ENCODE data around the gene C1orf87. TPM values are rescaled to one million over a fixed set of nuclear protein-coding genes. Genes with fewer than 3 reads are reported as not detected.
A peak's percentile ranks its signal among the peaks of the same experiment; 100 is the strongest.
"Not testable (repeated sequence)": the region's sequence is repeated elsewhere in the genome, so short reads cannot be mapped to it uniquely, and the experiment has no call there.

C1orf87 gene
- total RNA-seq, 1 donor from 2014 or later: not detected

DNA sequence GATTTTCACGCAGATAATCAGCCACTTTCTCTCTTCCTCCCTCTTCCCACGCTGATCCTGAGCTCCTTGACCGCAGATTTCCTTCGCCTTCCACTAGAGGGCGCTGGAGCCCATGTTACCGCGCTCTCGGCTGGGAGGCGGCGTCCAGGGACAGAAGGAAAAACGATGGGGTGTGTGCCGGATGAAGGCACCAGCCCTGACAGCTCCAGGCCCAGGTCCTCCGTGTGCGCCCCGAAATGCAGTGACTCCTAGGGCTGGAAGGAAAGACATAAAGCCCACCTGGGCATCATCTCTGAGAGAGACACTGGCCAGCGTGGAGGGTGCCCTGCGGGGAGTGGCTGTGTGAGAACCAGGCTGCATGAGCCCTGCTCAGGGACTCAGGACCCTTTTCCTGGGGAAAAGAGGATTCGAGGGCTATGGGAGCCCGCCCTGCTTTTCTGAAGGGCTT, 102.1 kb downstream of the C1orf87 start:
- TF ChIP-seq CTCF (conservative IDR thresholded peaks at IDR 0.05): peak; percentile 96
- Mint-ChIP-seq H3K27ac (ENCODE audit: unreplicated experiment) (no peak overlapping the region), H3K4me1 (peaks cover 5% of the 10 kb centered on the region), H3K4me3 (no peak overlapping the region), H3K36me3 (ENCODE audit: low read depth) (no peaks in the 10 kb centered on the region), H3K9me3 (no peaks in the 10 kb centered on the region), H3K27me3 (ENCODE audit: low read depth) (peaks cover 15% of the 10 kb centered on the region)
- DNase-seq (ENCODE audit: low read depth, low spot score): peak; percentile 83

GRCh38 chr1:59969542-59970175, 103.9 kb downstream of the C1orf87 start:
- H3K27ac Mint-ChIP-seq (ENCODE audit: unreplicated experiment); H3K4me3 Mint-ChIP-seq; H3K4me1 Mint-ChIP-seq; H3K36me3 Mint-ChIP-seq (ENCODE audit: low read depth); DNase-seq (ENCODE audit: low read depth, low spot score); H3K27me3 Mint-ChIP-seq (ENCODE audit: low read depth); H3K9me3 Mint-ChIP-seq: not testable (repeated sequence)

- not testable (repeated sequence) for H3K27ac Mint-ChIP-seq (ENCODE audit: unreplicated experiment); H3K27me3 Mint-ChIP-seq (ENCODE audit: low read depth); H3K4me1 Mint-ChIP-seq; H3K36me3 Mint-ChIP-seq (ENCODE audit: low read depth); DNase-seq (ENCODE audit: low read depth, low spot score); H3K9me3 Mint-ChIP-seq; H3K4me3 Mint-ChIP-seq
These were observed 104.8 kb downstream of the C1orf87 start for GRCh38 chr1:59968746-59969145.

DNA sequence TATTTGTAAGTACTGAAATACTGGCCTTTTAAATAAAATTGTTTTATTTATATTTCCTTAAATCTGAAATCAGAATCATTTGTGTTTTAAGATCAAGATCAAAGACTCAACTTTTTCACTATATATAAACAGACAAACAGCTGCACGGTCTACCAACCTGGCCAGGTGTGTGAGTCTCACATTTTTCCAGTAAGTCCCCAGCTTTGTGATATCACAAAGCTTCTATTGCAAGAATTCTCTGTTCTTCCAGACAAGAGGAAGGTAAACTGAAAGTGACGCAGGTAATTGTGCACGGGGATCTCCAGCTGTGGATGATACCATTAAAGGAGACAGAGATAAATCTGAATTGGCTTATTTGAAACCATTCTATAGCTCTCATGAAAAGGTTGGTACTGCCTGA, 105.8 kb downstream of the C1orf87 start:
- no peaks in the 10 kb centered on the region for H3K9me3 Mint-ChIP-seq
- DNase-seq (ENCODE audit: low read depth, low spot score): no peak
- no peaks in the 10 kb centered on the region for H3K36me3 Mint-ChIP-seq (ENCODE audit: low read depth)
- peaks cover 2% of the 10 kb centered on the region for H3K27me3 Mint-ChIP-seq (ENCODE audit: low read depth)
- H3K27ac Mint-ChIP-seq (ENCODE audit: unreplicated experiment): no peak overlapping the region
- peaks cover 5% of the 10 kb centered on the region for H3K4me1 Mint-ChIP-seq
- TF ChIP-seq CTCF (conservative IDR thresholded peaks at IDR 0.05): no peak
- H3K4me3 Mint-ChIP-seq: no peak overlapping the region

DNA sequence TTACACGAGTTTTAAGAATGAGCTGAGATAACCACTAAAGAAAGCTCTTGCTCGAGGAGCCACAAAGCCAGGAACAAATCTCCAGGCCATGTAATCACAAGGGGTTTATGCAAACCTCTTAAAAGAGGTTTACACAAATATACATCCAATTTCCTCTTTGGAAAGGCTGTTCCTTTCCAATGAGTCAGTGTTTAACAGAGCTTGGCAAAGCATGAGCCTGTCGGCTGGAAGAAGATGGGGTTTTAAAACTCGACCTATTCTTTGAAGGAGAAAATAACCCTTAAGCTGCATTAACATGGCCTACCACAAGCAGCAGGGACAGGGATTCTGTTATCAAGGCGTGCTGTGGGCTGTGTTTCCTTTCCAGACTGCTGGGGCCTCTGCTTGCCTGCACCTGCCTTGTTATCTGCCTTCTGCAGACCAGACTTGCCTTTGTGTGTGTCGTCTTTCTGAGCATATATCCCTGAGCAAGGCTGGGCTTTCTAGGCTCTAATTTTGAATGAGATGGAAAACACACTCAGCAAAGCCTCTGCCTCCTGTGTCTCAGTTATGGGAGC, 106.4 kb downstream of the C1orf87 start:
- Mint-ChIP-seq H3K4me3 (no peak overlapping the region), H3K27ac (ENCODE audit: unreplicated experiment) (no peak overlapping the region), H3K36me3 (ENCODE audit: low read depth) (no peaks in the 10 kb centered on the region), H3K9me3 (no peaks in the 10 kb centered on the region), H3K27me3 (ENCODE audit: low read depth) (peaks cover 2% of the 10 kb centered on the region), H3K4me1 (peaks cover 5% of the 10 kb centered on the region)
- no peak for TF ChIP-seq CTCF (conservative IDR thresholded peaks at IDR 0.05)
- no peak for DNase-seq (ENCODE audit: low read depth, low spot score)

GRCh38 chr1:59952065-59952464, 121.5 kb downstream of the C1orf87 start:
- Mint-ChIP-seq H3K36me3 (ENCODE audit: low read depth) (no peaks in the 10 kb centered on the region), H3K27me3 (ENCODE audit: low read depth) (no peaks in the 10 kb centered on the region), H3K9me3 (no peaks in the 10 kb centered on the region), H3K4me1 (no peaks in the 10 kb centered on the region), H3K27ac (ENCODE audit: unreplicated experiment) (no peak overlapping the region), H3K4me3 (no peak overlapping the region)
- TF ChIP-seq CTCF (conservative IDR thresholded peaks at IDR 0.05): no peak
- no peak for DNase-seq (ENCODE audit: low read depth, low spot score)

Data from neural crest cell (in vitro differentiated cells).